Skin epidermis (tissue), 12 donors: Measurements from ENCODE around the gene ATP23.

ENCODE experiments used
- H3K27ac ChIP-seq, 21 experiments: fragments of 200-600 bp; sonication (generic) in 11 of 21; one replicate each; pipeline ENCODE4 v1.5.0; 2020; ENCODE audit warnings: mild to moderate bottlenecking in 3 of 21, inconsistent platforms in 2 of 21, moderate library complexity in 2 of 21
- H3K4me3 ChIP-seq, 7 experiments: fragments of 200-600 bp; sonication (generic) in 2 of 7; one replicate each; pipeline ENCODE4 v1.5.0; 2020; ENCODE audit warnings: inconsistent platforms in 2 of 7, mild to moderate bottlenecking in 2 of 7, moderate library complexity in 1 of 7

The ATP23 gene

DNA sequence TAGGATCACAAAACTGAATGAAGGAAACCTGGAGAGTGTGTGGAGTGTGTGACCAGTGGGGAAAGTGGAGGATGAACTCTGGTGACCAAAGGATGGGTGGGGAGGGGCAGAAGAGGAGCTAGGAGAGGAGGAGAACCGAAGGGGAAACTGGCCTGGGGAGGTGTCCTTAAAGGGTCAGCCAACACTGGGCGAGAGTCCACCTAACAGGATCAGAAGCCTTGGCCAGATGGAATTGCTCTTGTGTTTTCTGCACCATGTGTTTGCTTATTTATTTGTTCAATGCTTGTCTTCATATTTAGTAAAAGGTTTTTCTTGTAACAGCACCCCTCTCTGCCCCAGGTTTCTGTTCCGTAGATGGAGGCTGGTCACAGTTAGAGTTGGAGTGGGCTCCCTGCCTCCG, 34.5 kb upstream of the ATP23 start:
- H3K4me3 ChIP-seq: no peak overlapping the region
- H3K27ac ChIP-seq: no peak overlapping the region

DNA sequence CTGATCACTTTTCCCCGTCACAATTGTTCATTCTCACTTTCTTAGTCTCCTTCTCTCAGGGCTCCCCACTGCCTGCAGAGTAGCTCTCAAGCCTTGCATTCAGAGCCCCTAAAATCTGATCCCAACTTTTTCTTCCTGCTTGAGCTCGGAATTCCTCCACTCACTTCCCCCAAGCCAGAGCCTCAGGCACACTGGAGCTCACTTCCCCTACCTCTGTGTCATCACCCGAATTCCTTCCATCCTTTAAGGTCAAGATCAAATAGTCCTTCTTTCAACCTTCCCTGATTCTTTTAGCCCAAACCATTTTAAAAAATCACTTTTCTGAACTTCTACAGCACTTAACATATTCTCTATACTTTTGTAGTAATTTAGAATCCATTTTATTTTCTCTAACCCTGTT, 34.1 kb upstream of the ATP23 start:
- Histone ChIP-seq H3K4me3 (no peak overlapping the region), H3K27ac (no peak overlapping the region)

DNA sequence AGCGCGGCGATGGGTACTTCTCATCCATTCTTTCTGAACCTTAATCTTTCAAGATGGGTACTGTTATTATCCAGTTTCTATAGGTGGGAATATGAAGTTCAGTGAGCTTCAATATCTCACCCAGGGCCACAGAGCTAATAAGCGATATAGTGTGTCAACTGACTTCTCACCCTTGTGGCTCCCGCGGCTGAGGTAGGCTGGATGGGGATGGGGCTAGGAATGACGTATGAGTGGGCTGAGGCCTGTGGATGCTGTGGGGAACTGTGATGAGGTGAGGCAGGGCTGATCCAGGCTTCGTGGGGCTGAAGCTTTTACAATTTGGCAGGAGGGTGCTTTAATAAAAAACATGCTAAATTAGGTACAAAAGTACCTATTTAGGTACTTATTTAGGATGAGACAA, 32.9 kb upstream of the ATP23 start:
- H3K27ac ChIP-seq: no peak overlapping the region
- H3K4me3 ChIP-seq: no peak overlapping the region

DNA sequence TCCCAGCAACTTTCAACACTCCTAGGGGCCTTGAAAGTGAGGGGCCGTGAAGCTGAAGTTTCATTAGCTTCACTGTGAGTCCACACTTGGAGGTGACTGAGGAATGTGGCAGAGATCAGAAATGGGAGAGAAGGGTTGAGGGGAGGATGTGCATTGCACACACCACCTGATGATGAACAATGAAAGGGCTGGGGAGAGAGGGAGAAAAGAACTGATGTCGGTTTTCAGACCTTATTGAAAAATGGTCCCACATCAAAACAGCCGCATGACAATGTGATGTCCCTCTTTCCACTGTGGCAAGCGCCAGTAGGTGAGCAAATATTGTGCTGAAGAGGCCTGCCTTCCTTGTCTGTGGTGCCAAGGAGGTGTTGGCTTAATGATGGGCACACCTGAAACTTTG, 32.3 kb upstream of the ATP23 start:
- H3K4me3 ChIP-seq: no peak overlapping the region
- H3K27ac ChIP-seq: no peak overlapping the region

DNA sequence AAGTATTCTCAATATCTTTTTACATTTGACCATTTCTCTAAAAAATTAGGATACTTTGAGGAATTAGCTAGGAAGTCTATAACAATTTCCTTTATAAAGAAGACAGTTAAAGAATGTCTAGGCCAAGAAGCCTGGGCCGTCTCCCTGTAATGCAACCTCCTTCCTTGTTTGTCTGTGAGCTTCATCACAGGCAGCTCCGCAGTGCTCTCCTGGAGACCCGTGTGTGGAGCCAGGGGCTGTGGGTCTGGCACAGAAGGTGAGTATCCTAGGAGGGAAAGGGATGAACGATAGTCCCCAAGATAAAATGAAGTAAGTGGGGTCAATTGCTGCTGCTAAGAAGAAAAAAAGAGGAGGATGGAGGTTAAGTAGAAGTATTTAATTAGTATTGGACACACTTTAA, 31.8 kb upstream of the ATP23 start:
- H3K27ac ChIP-seq: no peak overlapping the region

DNA sequence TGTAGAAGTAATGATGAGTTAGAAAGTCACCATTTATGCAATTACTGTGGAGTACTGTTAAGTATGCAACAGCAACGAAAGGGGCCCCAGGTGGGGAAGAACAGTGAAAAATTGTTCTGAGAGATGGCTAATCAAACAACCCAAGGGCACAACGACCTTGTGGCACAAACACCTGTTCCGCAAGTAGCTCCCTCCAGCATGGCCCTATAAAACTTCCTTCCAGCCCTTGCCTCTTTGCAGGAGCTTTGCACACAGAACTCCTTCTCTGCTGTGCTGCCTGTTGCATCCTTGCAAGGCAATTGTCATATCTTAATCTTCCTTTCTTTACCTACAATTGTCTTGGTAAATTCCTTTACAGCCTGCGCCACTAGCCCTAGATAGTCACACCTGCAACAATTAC, 23.2 kb upstream of the ATP23 start:
- no peak overlapping the region for H3K27ac ChIP-seq
- H3K4me3 ChIP-seq: no peak overlapping the region

More for the DNA sequence above, 31.8 kb upstream of the ATP23 start:
- no peak overlapping the region for H3K4me3 ChIP-seq

DNA sequence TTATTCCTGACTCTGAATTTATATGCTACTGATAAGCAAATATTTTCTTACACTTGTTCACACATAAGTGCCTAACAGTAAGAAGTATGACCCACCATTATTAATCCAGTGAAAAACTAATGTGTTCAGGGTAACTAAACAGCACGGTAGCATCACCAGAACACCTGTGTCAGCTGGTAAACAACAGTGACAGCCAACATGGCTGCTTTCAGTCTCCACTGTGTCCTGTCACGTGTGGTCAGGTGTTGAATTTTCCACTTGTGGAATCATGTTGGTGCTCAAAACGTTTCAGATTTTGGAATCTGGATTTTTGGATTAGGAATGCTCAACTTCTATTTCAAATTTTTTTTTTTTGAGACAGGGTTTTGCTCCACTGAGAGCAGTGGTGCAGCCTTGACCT, 14.3 kb upstream of the ATP23 start:
- Histone ChIP-seq H3K4me3 (no peak overlapping the region), H3K27ac (no peak overlapping the region)

DNA sequence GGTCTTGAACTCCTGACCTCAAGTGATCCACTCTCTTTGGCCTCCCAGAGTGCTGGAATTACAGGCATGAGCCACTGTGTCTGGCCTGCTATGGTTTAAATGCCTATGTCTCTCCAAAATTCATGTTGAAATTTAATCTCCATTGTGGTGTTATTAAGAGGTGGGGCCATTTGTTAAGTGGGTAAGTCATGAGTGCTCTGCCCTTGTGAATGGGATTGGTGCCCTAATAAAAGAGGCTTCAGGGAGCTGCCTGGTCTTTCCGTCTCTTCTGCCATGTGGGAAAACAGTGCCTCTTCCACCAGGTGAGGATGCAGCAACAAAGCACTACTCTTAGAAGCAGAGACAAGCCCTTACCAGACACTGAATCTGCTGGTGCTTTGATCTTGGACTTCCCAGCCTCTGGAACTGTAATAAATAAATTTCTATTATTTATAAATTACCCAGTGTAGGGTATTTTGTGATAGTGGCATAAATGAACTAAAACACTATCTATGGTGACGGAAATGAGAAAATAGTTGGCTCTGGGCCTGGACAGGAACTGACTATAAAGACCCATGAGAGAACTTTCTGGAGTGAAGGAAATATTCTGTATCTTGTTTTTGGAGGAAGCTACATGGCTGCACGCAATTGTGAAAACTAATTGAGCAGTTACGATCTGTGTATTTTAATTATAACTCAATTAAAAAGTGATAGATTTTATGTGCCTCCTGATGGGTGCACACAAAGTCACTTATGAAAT, 12.1 kb upstream of the ATP23 start:
- Histone ChIP-seq H3K27ac (no peak overlapping the region), H3K4me3 (no peak overlapping the region)

DNA sequence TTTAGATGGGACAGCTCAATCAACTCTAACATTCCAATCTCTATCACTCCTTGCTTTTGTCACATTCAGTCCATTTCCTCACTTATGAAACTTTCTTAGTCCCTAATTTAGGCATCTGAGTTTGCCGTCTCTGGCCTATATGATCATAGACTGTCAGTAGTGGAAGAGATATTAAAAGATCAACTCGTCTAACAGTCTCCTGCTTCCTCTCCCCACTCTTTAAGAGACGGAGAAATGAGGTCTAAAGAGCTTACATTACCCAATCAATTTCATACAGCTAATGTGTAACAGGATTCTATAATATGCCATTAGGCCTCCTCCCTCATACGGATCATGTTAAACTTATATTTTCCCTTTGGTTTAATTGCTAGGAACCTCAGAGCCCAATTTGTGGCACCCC, 6.5 kb upstream of the ATP23 start:
- no peak overlapping the region for H3K27ac ChIP-seq
- H3K4me3 ChIP-seq: no peak overlapping the region

DNA sequence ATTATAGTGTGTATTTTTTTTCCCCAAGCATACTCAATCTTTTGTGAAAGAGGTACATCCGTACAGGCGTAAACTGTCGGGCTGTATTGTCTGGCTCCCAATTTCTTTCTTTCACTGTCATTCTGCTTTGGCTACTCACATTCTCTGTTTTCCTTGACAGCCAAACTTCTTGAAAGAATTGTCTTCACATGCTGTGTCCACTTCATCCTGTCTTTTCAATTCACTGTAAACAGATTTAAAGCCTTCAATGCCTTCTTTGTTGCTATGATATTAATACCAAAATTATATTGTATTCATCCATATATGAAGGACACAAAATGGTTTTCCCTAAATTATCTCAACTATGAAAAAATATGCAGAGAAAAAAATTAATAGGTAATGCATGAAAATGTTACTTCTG, 6.0 kb upstream of the ATP23 start:
- peak overlapping the region in 13 of 21 experiments; percentile 41 to 86 (median 79) for H3K27ac ChIP-seq

DNA sequence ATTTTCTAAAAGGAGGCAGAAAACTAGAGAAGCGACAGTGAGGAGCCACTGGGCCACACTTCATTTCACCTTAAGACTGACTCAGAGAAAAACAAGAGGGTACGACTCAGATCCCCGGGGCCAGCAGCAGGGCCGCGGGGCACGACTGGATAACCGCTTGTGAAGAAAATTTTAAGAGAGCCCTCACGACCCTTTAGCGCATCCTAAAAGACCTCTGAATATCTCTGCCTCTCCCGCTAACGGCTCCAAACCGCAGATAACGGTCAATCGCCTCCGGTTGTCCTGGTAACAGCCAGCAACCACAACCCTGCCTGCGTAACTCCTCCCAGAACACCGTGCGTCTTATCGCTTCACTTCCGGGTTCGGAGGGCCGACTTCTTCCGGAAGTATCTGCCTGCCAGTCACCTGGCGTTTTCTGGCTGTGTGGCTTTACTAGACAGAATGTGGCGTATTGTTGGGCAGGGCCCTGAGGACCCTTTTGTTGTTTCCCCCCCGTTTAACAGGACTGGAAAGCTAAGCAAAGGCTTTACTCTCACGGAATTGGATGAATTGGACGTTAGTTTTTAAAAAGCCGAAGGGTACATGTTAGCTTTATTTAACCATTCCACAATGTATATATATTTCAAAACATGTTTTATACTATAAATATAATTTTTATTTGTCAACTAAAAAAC, 5.4 kb upstream of the ATP23 start:
- peak overlapping the region in 19 of 21 experiments; percentile 41 to 86 (median 74) for H3K27ac ChIP-seq
- H3K4me3 ChIP-seq: peak overlapping the region; percentile 29 to 59 (median 52)

More for the DNA sequence above, 6.0 kb upstream of the ATP23 start:
- peak overlapping the region in 6 of 7 experiments; percentile 48 to 59 (median 54) for H3K4me3 ChIP-seq

DNA sequence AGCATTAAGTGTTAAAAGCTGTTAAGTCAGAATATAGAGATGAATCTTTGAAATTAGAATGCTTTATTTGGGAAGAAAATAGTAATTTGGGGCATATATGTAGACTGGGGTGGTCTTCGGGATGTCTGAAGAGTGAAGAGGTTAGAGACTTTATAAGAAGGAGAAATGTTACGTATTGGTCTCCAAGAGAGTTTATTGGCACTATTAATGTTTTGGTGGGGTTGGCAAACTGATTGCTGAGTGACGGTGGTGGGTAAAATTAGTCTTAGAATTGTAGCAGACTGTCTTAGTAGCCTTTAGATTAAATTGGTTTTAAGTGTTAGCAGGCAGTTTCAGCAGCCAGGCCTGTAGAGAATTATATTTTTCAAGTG, 4.9 kb upstream of the ATP23 start:
- Histone ChIP-seq H3K27ac (peak overlapping the region in 19 of 21 experiments; percentile 41 to 86 (median 74)), H3K4me3 (peak overlapping the region in 6 of 7 experiments; percentile 48 to 59 (median 54))

DNA sequence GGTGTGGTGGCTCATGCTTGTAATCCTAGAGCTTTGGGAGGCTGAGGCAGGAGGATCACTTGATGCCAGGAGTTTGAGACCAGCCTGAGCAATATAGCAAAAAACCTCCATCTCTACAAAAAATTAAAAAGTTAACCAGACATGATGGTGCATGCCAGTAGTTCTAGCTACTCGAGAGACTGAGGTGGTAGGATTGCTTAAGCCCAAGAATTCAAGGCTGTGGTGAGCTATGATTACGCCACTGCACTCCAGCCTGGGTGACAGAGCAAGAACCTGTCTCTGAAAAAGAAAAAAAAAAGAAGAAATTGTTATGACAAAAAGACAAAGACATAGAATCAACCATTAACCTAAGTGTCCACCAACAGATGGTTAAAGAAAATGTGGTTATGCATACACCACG, 2.1 kb upstream of the ATP23 start:
- Histone ChIP-seq H3K4me3 (no peak overlapping the region), H3K27ac (no peak overlapping the region)

DNA sequence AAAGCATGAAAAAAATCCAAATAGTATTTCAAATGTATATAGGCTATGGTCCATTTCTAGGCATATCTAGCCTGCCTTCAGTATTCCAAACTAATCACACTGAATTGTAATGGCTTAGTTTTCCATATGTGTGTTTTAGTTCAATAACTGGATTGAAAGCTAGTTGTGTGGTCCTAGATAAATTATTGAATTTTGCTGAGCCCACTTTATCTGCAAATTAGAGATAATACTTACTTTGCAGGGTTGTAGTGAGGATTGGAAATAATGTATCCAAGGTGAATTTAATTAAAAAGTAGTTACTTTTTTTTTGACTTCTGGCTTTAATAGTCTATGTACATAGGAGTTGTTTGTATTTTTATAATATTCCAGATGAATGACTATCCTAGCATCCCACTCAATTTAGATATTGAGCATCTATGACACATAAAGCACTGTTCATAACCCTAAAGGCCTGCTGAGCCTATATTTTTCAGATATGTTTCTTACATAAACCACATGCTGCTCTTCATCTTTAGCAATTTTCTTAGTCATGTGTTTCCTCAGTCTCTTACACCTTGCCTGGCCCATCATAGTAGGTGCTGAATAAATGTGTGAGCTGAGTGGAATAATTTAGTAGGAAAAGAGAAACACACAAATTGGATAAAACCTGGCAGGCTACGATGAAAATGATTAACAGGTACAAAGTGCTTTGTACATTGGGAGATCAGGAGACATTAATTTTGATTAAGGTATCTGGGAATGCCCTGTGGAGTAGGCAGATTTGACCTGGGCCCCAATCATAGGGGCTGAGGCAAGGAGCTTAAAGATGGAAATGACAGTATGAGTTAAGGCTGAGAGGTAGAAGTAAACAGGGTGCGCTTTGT, 1.1 kb upstream of the ATP23 start:
- Histone ChIP-seq H3K27ac (peak overlapping the region in 20 of 21 experiments; percentile 63 to 94 (median 80)), H3K4me3 (peak overlapping the region in 6 of 7 experiments; percentile 33 to 82 (median 61))

DNA sequence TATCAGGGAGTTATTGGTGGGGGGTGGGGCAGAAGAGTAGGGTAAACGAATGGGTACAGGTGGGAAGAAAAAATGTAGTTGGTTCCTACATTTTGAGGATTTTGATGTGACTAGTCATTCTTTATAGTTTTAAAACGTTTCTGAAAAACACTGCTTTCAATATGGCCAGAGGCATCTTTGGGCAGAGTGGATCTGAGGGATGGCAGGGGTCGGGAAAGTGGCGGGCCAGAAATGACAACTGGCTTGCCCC, 527 bp upstream of the ATP23 start:
- Histone ChIP-seq H3K4me3 (peak overlapping the region; percentile 33 to 82 (median 60)), H3K27ac (peak overlapping the region in 20 of 21 experiments; percentile 63 to 94 (median 80))

DNA sequence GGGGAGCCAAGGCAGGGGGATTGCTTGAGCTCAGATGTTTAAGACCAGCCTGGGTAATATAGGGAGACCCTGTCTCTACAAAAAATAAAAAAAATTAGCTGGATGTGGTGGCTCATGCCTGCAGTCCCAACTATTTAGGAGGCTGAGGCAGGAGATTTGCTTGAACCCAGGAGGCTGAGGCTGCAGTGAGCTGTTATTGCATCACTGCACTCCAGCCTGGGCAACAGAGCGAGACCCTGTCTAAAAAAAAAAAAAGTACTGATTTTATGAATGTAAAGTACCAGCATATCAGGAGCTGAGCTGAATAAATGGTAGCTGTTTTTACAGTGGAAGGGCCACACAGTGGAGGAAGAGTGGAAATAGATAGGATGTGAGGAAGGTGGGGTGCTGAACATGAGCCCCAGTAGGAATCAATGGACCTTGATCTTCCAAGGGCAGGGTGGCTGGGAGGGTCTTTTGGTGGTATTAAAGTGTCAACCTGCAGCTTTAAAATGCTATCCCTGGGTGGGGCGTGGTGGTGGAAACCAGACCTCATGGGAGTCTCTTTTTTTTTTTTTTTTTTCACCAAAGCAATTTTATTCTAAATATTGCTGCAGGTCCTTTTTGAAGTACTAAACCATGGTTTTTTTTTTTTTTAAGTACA, 2.2 kb downstream of the ATP23 start:
- H3K4me3 ChIP-seq: no peak overlapping the region
- H3K27ac ChIP-seq: no peak overlapping the region

DNA sequence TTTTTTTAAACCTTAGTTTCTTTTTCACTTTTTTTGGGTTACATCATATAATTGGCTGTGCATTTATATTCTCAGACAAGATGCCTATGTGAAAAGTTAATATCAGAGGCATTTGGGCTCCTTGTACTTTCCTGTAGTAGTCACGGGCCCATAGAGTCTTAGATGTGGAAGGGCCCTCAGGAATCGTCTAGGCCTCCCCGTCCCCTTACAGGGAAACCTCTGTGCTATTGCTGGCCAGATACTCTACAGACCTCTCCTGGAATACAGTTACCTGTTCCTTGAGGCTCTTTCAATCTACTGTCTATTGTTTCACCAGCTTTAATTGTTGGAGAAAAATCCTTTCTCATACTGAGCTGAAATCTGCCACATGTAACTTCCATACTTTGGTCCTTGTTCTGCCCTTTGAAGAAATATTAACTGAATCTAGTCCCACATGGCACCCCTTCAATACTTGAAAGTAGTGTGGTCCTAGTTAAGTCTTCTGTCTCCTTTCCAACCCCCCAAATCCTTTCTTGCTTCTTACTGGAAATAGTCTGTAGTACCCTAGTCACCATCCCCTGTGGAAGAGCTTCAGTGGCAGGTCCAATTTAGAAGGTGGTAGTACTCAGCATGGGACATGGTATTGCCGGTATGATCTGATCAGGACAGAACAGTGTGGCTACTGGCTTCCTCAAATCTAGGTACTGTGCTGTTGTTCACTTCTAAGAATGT, 3.1 kb downstream of the ATP23 start:
- H3K27ac ChIP-seq: no peak overlapping the region
- no peak overlapping the region for H3K4me3 ChIP-seq

DNA sequence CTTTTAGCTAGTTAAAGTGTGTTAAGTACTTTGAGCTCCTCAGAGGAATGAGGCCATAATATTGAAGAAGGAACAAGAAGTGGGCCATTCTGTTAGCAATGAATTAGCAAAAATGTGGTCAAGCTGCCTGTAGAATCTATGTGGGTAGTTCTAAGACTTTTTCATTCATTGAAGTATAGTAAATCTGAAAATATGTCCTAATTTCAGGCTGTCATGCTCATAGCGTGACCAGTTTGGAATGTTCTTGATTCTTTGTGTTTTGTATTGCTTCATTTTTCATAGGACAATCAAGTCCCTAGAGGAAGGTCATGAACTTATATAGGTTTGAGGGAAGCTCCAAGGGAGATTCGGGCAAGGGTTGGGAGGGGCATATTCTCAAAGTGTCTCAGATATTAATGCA, 11.4 kb downstream of the ATP23 start:
- Histone ChIP-seq H3K4me3 (no peak overlapping the region), H3K27ac (no peak overlapping the region)

DNA sequence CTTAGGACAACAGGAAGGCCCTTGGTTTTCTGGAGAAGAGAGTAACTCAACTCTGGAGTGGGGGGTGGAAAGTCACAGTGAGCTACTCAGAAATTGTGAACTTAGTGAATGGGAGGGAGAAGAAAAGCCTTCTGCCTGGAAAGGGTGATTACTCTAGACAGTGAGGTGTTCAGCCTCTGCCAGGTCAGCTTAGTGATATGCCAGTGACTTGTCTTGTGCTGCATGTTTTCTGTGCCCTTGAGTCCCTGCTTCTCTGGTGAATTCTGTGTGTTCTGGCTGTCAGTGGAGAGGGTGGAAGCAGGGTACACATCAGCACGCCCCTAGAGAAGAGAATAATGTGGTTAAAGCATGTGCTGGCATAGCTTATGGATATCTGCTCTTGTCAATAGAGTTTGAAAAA, 13.4 kb downstream of the ATP23 start:
- no peak overlapping the region for H3K27ac ChIP-seq
- H3K4me3 ChIP-seq: no peak overlapping the region
